GM23248 (cell line): ENCODE results near the gene CSKMT.

ENCODE experiments used
- EZH2 ChIP-seq: fragments of 200-600 bp; sonication (generic); IDR thresholded peaks from 2 replicates; pipeline ENCODE4 v1.6.1; 2018; ENCODE audit warnings: antibody characterized with exemption, mild to moderate bottlenecking; ENCODE audit not compliant: insufficient read depth, poor library complexity, severe bottlenecking
- EZH2phosphoT487 ChIP-seq: fragments of 200-600 bp; sonication (generic); IDR thresholded peaks from 2 replicates; pipeline ENCODE4 v1.6.1; 2018; ENCODE audit warnings: antibody characterized with exemption, moderate library complexity, mild to moderate bottlenecking, low read depth; ENCODE audit not compliant: insufficient read depth

DNA sequence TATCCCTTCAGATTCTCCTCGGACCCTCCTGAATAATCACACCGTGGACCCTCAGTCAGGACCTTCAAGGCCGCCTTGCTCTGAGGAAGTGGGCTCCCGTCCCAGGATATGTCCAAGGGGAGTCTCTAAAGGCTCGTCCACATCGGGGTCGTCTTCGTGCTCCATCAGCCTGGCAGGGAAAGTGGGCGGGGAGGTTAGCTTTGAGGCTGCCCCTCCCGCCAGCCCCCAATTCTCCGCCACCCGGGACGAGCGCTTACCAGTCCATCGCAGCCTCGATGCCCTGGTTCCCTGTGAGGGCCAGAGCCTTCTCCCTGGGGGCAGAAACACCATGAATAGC is 13.3 kb downstream of the CSKMT start:
- TF ChIP-seq EZH2 (no peak), EZH2phosphoT487 (no peak)
